Measurements from ENCODE around the gene CNPY2.

CNPY2 gene

DNA sequence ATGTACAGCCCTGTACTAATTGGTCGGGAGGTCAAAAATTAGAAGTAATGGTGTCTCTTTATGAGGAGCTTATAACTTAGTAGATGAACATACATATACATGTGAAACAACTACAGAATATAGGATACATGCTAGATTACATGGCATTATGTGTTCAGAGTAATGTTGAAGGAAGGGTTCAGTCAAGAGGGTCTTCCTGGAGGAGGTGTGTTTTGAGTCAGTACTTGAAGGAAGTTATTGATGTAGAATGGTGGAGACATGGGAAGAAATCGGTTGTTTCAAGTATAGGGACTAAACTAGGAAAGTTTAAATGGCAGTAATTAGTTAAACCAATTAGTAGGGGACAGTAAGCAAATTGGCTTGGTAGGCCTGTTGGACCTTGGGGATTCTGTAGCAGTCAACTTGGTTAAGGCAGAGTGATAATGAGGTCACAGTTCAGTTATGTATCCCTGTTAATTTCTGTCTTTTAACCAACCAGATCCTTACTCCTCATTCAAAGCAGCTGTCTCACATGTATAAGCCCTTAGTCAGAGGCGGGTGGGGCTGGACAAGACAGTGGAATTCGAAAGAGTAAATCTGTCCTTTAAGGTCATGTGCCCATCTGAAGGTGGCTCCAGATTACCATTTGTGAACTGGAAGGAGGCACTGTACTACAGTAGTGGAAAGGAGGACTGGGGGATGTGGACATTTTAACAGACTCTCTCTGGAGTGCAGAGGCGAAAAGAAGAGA, 54.1 kb downstream of the CNPY2 start:
- DNase-seq (ENCODE audit: insufficient read length): no peak
- no peak for FAIRE-seq
- TF ChIP-seq POLR2AphosphoS5 (IDR thresholded peaks at IDR 0.05; ENCODE audit: low read depth, low read length) (no peak), POLR2A (IDR thresholded peaks at IDR 0.05; ENCODE audit: low read depth, low read length) (no peak), TAF1 (IDR thresholded peaks at IDR 0.05; ENCODE audit: borderline replicate concordance, low read depth, low read length) (no peak)

DNA sequence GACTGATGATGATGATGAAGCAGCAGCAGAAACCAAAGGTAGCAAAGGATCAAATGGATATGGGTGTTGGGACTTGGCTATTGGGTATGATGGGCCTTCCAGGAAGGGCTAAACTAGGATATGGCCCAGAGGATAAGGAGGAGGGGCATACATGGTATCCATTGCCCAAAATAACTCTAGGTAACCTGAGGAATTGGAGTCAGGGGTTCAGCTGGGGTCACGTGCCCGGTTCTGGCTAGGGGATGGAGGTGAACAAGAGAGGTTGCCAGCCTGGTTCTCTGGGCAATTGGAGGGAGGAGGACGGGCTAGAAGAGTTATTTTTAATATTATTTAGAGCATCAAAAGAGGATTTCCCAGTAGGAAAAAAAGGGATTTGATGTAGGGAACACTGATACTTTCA, 54.9 kb downstream of the CNPY2 start:
- DNase-seq (ENCODE audit: insufficient read length) (no peak), FAIRE-seq (no peak)
- TF ChIP-seq POLR2A (IDR thresholded peaks at IDR 0.05; ENCODE audit: low read depth, low read length): no peak

DNA sequence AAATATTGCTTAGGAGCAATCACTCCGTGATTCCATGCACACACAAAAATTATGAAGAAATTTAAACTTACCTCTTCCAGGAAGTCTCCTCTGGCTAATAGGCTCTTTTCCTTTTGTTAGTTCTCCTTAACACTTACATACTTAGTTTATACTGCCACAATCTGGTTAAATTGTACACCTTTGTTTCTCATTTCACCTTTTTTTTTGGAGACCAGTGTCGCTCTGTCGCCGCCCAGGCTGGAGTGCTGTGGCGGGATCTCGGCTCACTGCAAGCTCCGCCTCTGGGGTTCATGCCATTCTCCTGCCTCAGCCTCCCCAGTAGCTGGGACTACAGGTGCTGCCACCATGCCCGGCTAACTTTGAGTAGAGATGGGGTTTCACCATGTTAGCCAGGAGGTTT, 55.4 kb downstream of the CNPY2 start:
- FAIRE-seq (no peak), DNase-seq (ENCODE audit: insufficient read length) (no peak)
- TF ChIP-seq TAF1 (IDR thresholded peaks at IDR 0.05; ENCODE audit: borderline replicate concordance, low read depth, low read length): no peak
- TF ChIP-seq POLR2AphosphoS5 (IDR thresholded peaks at IDR 0.05; ENCODE audit: low read depth, low read length): no peak
- TF ChIP-seq POLR2A (IDR thresholded peaks at IDR 0.05; ENCODE audit: low read depth, low read length): no peak

All from GM12892 (cell line).